PC-9 (cell line): ENCODE results near the gene FAM120B. TPM values are rescaled to one million over a fixed set of nuclear protein-coding genes. Genes with fewer than 3 reads are reported as not detected.
A peak's percentile ranks its signal among the peaks of the same experiment; 100 is the strongest.

Experiments used
- BruUV-seq: library from RNA; stranded (reverse); fragments of 400-500 nt; replicated peaks from 2 replicates; lab custom pipeline; 2021; lab: Mats Ljungman, UMichigan
- CTCF ChIA-PET: fragments of 300-600 bp; sonication (Branson Sonifier 250); formaldehyde crosslinking; loops from one replicate; lab custom pipeline; 2022; ENCODE audit warnings: antibody characterized with exemption; lab: Charles Lee
- POLR2A ChIA-PET: fragments of 300-600 bp; sonication (Branson Sonifier 250); formaldehyde crosslinking; loops from one replicate; lab custom pipeline; 2022; ENCODE audit warnings: antibody characterized with exemption; ENCODE audit not compliant: unreplicated experiment; lab: Charles Lee
- DNase-seq, 2 experiments: peaks; one replicate each; pipeline versions ENCODE4 v3.0.0 to v3.0.0-alpha.2; 2015 to 2022; ENCODE audit warnings: mixed read lengths in 1 of 2
- H2AFZ ChIP-seq: fragments of 200-600 bp; sonication (generic); 2 replicates; pipeline ENCODE4 v1.8.1; 2017; ENCODE audit warnings: antibody characterized with exemption
- H3F3A ChIP-seq: fragments of 200-600 bp; sonication (generic); 2 replicates; pipeline ENCODE4 v1.8.1; 2017; ENCODE audit warnings: antibody characterized with exemption, mild to moderate bottlenecking, low read depth; ENCODE audit not compliant: insufficient read depth
- H3K27ac ChIP-seq: fragments of 200-600 bp; sonication (generic); 2 replicates; pipeline ENCODE4 v1.6.1; 2016; ENCODE audit warnings: mixed run types
- H3K27me3 ChIP-seq: fragments of 200-600 bp; sonication (generic); 2 replicates; pipeline ENCODE4 v1.6.1; 2016; ENCODE audit warnings: low read depth, mixed run types; ENCODE audit not compliant: insufficient read depth
- H3K36me3 ChIP-seq: fragments of 200-600 bp; sonication (generic); 2 replicates; pipeline ENCODE4 v1.6.1; 2016; ENCODE audit warnings: low read depth, mixed run types
- H3K4me1 ChIP-seq: fragments of 200-600 bp; sonication (generic); replicated peaks from 2 replicates; pipeline ENCODE4 v1.6.1; 2016; ENCODE audit warnings: mixed run types; ENCODE audit not compliant: insufficient read depth
- H3K4me2 ChIP-seq: fragments of 200-600 bp; sonication (generic); 2 replicates; pipeline ENCODE4 v1.6.1; 2017; ENCODE audit warnings: mixed run types
- H3K4me3 ChIP-seq: fragments of 200-600 bp; sonication (generic); 2 replicates; pipeline ENCODE4 v1.6.1; 2016; ENCODE audit warnings: mixed run types
- H3K79me2 ChIP-seq: fragments of 200-600 bp; sonication (generic); 2 replicates; pipeline ENCODE4 v1.6.1; 2017; ENCODE audit warnings: low read depth, mixed run types
- H3K9me2 ChIP-seq: fragments of 200-600 bp; sonication (generic); 2 replicates; pipeline ENCODE4 v1.8.1; 2017; ENCODE audit warnings: mild to moderate bottlenecking; ENCODE audit not compliant: insufficient read depth
- H3K9me3 ChIP-seq: fragments of 200-600 bp; sonication (generic); 2 replicates; pipeline ENCODE4 v1.8.1; 2016; ENCODE audit warnings: low read depth; ENCODE audit not compliant: insufficient read depth
- H4K20me1 ChIP-seq: fragments of 200-600 bp; sonication (generic); 2 replicates; pipeline ENCODE4 v1.8.1; 2017; ENCODE audit not compliant: insufficient read depth
- CTCF ChIP-seq: fragments of 200-600 bp; sonication (generic); conservative IDR thresholded peaks from 2 replicates; pipeline ENCODE4 v1.6.1; 2017; ENCODE audit warnings: mixed run types, antibody characterized with exemption, mild to moderate bottlenecking, moderate library complexity
- EZH2 ChIP-seq: fragments of 200-600 bp; sonication (generic); IDR thresholded peaks from 2 replicates; pipeline ENCODE4 v1.8.0; 2017; ENCODE audit warnings: antibody characterized with exemption, low read depth
- intact Hi-C: fragments of 100-400 bp; cut with micrococcal nuclease; formaldehyde crosslinking; loops from one replicate; pipeline ENCODE4 v1.10.0; 2022; ENCODE audit not compliant: unreplicated experiment
- total RNA-seq: library from RNA; stranded (reverse); gene quantifications from 2 replicates; pipeline ENCODE4 v1.2.3, GENCODE V29; 2021

FAM120B gene
- total RNA-seq, 1 experiment from 2014 or later: 14.3 TPM

GRCh38 chr6:170305805-170306323 is 694 bp upstream of the FAM120B start:
- peak overlapping the region; percentile 95 for H3K4me3 ChIP-seq
- H3K4me2 ChIP-seq: peak overlapping the region; percentile 93
- H2AFZ ChIP-seq: peak overlapping the region; percentile 92
- no peaks in the 10 kb centered on the region for H3F3A ChIP-seq
- H3K27ac ChIP-seq: no peak overlapping the region
- POLR2A ChIA-PET: no interaction called here
- H3K79me2 ChIP-seq: peaks cover 40% of the 10 kb centered on the region
- H3K9me3 ChIP-seq: no peaks in the 10 kb centered on the region
- peaks cover 11% of the 10 kb centered on the region for H4K20me1 ChIP-seq
- peaks cover 15% of the 10 kb centered on the region for H3K4me1 ChIP-seq
- no peak for DNase-seq
- intact Hi-C loops: no loop called here
- TF ChIP-seq CTCF (no peak), EZH2 (no peak)
- H3K27me3 ChIP-seq: no peaks in the 10 kb centered on the region
- BruUV-seq: no TSS peak
- CTCF ChIA-PET: no interaction called here
- H3K9me2 ChIP-seq: no peaks in the 10 kb centered on the region
- H3K36me3 ChIP-seq: no peaks in the 10 kb centered on the region

- Histone ChIP-seq H3K27ac (peak overlapping the region; percentile 40), H3K4me3 (peak overlapping the region; percentile 95), H3K9me2 (no peaks in the 10 kb centered on the region), H3K36me3 (no peaks in the 10 kb centered on the region), H2AFZ (peak overlapping the region; percentile 92), H3K79me2 (peaks cover 48% of the 10 kb centered on the region), H3K9me3 (no peaks in the 10 kb centered on the region), H3F3A (no peaks in the 10 kb centered on the region), H3K4me2 (peak overlapping the region; percentile 93), H4K20me1 (peaks cover 14% of the 10 kb centered on the region), H3K4me1 (peaks cover 15% of the 10 kb centered on the region), H3K27me3 (no peaks in the 10 kb centered on the region)
- intact Hi-C loops: no loop called here
- CTCF ChIA-PET: no interaction called here
- POLR2A ChIA-PET: no interaction called here
- TF ChIP-seq EZH2 (no peak), CTCF (no peak)
- BruUV-seq: TSS peak; percentile 48
- DNase-seq: no peak
These were observed 555 bp downstream of the FAM120B start for GRCh38 chr6:170307080-170307545.

GRCh38 chr6:170308761-170309160 is 2.2 kb downstream of the FAM120B start:
- no peak overlapping the region for H3K27ac ChIP-seq

More at GRCh38 chr6:170308761-170309160, 2.2 kb downstream of the FAM120B start:
- no peak for DNase-seq
- TF ChIP-seq EZH2: no peak
- TF ChIP-seq CTCF: no peak
- no peak overlapping the region for H2AFZ ChIP-seq
- ChIA-PET POLR2A (no interaction called here), CTCF (no interaction called here)
- no peaks in the 10 kb centered on the region for H3K36me3 ChIP-seq
- no peaks in the 10 kb centered on the region for H3K27me3 ChIP-seq
- H3F3A ChIP-seq: no peaks in the 10 kb centered on the region
- H3K4me3 ChIP-seq: no peak overlapping the region
- no peaks in the 10 kb centered on the region for H3K9me3 ChIP-seq
- peaks cover 15% of the 10 kb centered on the region for H3K4me1 ChIP-seq
- peaks cover 62% of the 10 kb centered on the region for H3K79me2 ChIP-seq
- H3K4me2 ChIP-seq: no peak overlapping the region
- intact Hi-C loops: no loop called here
- H3K9me2 ChIP-seq: no peaks in the 10 kb centered on the region
- no TSS peak for BruUV-seq
- peaks cover 28% of the 10 kb centered on the region for H4K20me1 ChIP-seq
